ENCODE measurements around the gene GNG7.

GRCh38 chr19:2714531-2715269 lies 12.2 kb upstream of the GNG7 start:
- TF ChIP-seq POLR2AphosphoS5 (IDR thresholded peaks at IDR 0.05; ENCODE audit: low read depth, low read length) (no peak), ZBTB33 (IDR thresholded peaks at IDR 0.05; ENCODE audit: borderline replicate concordance, low read depth) (no peak), FOXJ3 (CRISPR knock-in tag; IDR thresholded peaks at IDR 0.05) (no peak), TAF1 (IDR thresholded peaks at IDR 0.05; ENCODE audit: borderline replicate concordance, low read depth, low read length) (no peak), MXI1 (IDR thresholded peaks at IDR 0.05; ENCODE audit: low read depth, low read length) (no peak), FOXM1 (IDR thresholded peaks at IDR 0.05; ENCODE audit: low read depth) (no peak), NRF1 (IDR thresholded peaks at IDR 0.05; ENCODE audit: low read depth, low read length) (no peak), YY1 (IDR thresholded peaks at IDR 0.05; ENCODE audit: low read depth) (no peak), RXRA (IDR thresholded peaks at IDR 0.05; ENCODE audit: borderline replicate concordance, low read depth) (no peak)
- TF ChIP-seq, protein P1, sequence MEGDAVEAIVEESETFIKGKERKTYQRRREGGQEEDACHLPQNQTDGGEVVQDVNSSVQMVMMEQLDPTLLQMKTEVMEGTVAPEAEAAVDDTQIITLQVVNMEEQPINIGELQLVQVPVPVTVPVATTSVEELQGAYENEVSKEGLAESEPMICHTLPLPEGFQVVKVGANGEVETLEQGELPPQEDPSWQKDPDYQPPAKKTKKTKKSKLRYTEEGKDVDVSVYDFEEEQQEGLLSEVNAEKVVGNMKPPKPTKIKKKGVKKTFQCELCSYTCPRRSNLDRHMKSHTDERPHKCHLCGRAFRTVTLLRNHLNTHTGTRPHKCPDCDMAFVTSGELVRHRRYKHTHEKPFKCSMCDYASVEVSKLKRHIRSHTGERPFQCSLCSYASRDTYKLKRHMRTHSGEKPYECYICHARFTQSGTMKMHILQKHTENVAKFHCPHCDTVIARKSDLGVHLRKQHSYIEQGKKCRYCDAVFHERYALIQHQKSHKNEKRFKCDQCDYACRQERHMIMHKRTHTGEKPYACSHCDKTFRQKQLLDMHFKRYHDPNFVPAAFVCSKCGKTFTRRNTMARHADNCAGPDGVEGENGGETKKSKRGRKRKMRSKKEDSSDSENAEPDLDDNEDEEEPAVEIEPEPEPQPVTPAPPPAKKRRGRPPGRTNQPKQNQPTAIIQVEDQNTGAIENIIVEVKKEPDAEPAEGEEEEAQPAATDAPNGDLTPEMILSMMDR (IDR thresholded peaks at IDR 0.05), result no peak
